A549 (cell line): Measurements from ENCODE around the gene SHANK1. TPM values are rescaled to one million over a fixed set of nuclear protein-coding genes. Genes with fewer than 3 reads are reported as not detected.

Source experiments
- CHD2 ChIP-seq: fragments of 150-350 bp; IDR thresholded peaks from 2 replicates; pipeline ENCODE4 v1.6.1; 2014; ENCODE audit warnings: low read length; ENCODE audit not compliant: partially characterized antibody
- CHD4 ChIP-seq: fragments of 200-600 bp; sonication (generic); IDR thresholded peaks from 2 replicates; pipeline ENCODE4 v1.6.1; 2016; ENCODE audit warnings: antibody characterized with exemption, mild to moderate bottlenecking, borderline replicate concordance
- EHF ChIP-seq: fragments of 250-450 bp; sonication (Bioruptor Pico); IDR thresholded peaks from 2 replicates; pipeline ENCODE4 v1.5.0; 2020; ENCODE audit warnings: mild to moderate bottlenecking
- ESRRA ChIP-seq: fragments of 150-350 bp; IDR thresholded peaks from 2 replicates; pipeline ENCODE4 v1.6.1; 2014; ENCODE audit warnings: mild to moderate bottlenecking, low read length, borderline replicate concordance
- FOXS1 ChIP-seq: fragments of 250-450 bp; sonication (Bioruptor Pico); IDR thresholded peaks from 2 replicates; pipeline ENCODE4 v1.5.0; 2020; ENCODE audit warnings: mild to moderate bottlenecking, moderate library complexity
- HOXB13 ChIP-seq: fragments of 250-450 bp; sonication (Bioruptor Pico); IDR thresholded peaks from 2 replicates; pipeline ENCODE4 v1.5.0; 2020; ENCODE audit warnings: low read depth, mild to moderate bottlenecking, moderate library complexity
- JUNB ChIP-seq: fragments of >200 bp; sonication (Bioruptor Twin); formaldehyde crosslinking; IDR thresholded peaks from 2 replicates; pipeline ENCODE4 v1.6.1; 2016
- KDM1A ChIP-seq: fragments of 200-600 bp; sonication (generic); IDR thresholded peaks from 2 replicates; pipeline ENCODE4 v1.6.1; 2016; ENCODE audit warnings: low read depth, mild to moderate bottlenecking
- KDM5A ChIP-seq: fragments of 200-600 bp; sonication (generic); IDR thresholded peaks from 2 replicates; pipeline ENCODE4 v1.6.1; 2016; ENCODE audit warnings: antibody characterized with exemption, mild to moderate bottlenecking
- MAFK ChIP-seq: fragments of 450-650 bp; IDR thresholded peaks from 2 replicates; pipeline ENCODE4 v1.6.1; 2014; ENCODE audit not compliant: partially characterized antibody
- MAZ ChIP-seq: fragments of 150-350 bp; IDR thresholded peaks from 2 replicates; pipeline ENCODE4 v1.6.1; 2014; ENCODE audit warnings: antibody characterized with exemption, low read depth, low read length, borderline replicate concordance
- NFE2L2 ChIP-seq: fragments of 150-350 bp; conservative IDR thresholded peaks from 2 replicates; pipeline ENCODE4 v1.6.1; 2014; ENCODE audit warnings: low read length
- NR3C1 ChIP-seq: fragments of >200 bp; sonication (Bioruptor Twin); formaldehyde crosslinking; IDR thresholded peaks from 3 replicates; pipeline ENCODE4 v1.6.1; 2017
- RAD21 ChIP-seq, 2 experiments: fragments of >200 bp in 1 of 2; sonication (Bioruptor Twin) in 1 of 2; formaldehyde crosslinking in 1 of 2; IDR thresholded peaks in 1 of 2; conservative IDR thresholded peaks in 1 of 2; 2 replicates in 1 of 2; 3 replicates in 1 of 2; pipeline ENCODE4 v1.6.1; 2012 to 2018; ENCODE audit warnings: inconsistent platforms in 1 of 2
- RARB ChIP-seq: fragments of 250-450 bp; sonication (Bioruptor Pico); IDR thresholded peaks from 2 replicates; pipeline ENCODE4 v1.8.0; 2021; ENCODE audit warnings: mild to moderate bottlenecking, moderate library complexity
- RCOR1 ChIP-seq: fragments of 150-350 bp; IDR thresholded peaks from 2 replicates; pipeline ENCODE4 v1.6.1; 2014; ENCODE audit warnings: antibody characterized with exemption, low read length, low read depth
- RFX5 ChIP-seq: fragments of 450-650 bp; IDR thresholded peaks from 2 replicates; pipeline ENCODE4 v1.7.1; 2014; ENCODE audit warnings: antibody characterized with exemption, mild to moderate bottlenecking, moderate library complexity
- RNF2 ChIP-seq: fragments of 200-600 bp; sonication (generic); IDR thresholded peaks from 2 replicates; pipeline ENCODE4 v1.6.1; 2016; ENCODE audit warnings: low read depth, mild to moderate bottlenecking, antibody characterized with exemption, moderate library complexity, borderline replicate concordance
- SMC3 ChIP-seq: fragments of >200 bp; sonication (Bioruptor Twin); formaldehyde crosslinking; IDR thresholded peaks from 3 replicates; pipeline ENCODE4 v1.6.1; 2018; ENCODE audit warnings: inconsistent platforms
- TFCP2L1 ChIP-seq: fragments of 250-450 bp; sonication (Bioruptor Pico); IDR thresholded peaks from 2 replicates; pipeline ENCODE4 v1.5.0; 2021; ENCODE audit warnings: mild to moderate bottlenecking
- ZC3H11A ChIP-seq: fragments of 450-650 bp; IDR thresholded peaks from 2 replicates; pipeline ENCODE4 v1.6.1; 2014; ENCODE audit warnings: antibody characterized with exemption, mild to moderate bottlenecking
- ZFP36 ChIP-seq: fragments of 450-650 bp; IDR thresholded peaks from 2 replicates; pipeline ENCODE4 v1.6.1; 2014; ENCODE audit warnings: borderline replicate concordance; ENCODE audit not compliant: partially characterized antibody
- polyA plus RNA-seq, 4 experiments: library from polyadenylated mRNA; depleted of rRNA in 3 of 4; stranded (reverse); fragments of >200 nt; fragmentation: RNase III in 1 of 4; extraction: RNeasy Plus Mini Kit Qiagen cat#74134 plus additional on column Dnase treatment in 1 of 4; gene quantifications; 2 replicates in 3 of 4; 3 replicates in 1 of 4; pipeline ENCODE4 v1.2.3, GENCODE V29; 2011 to 2017
- TF ChIP-seq, protein P1 (sequence below): fragments of 200-600 bp; sonication (generic); IDR thresholded peaks from 2 replicates; pipeline ENCODE4 v1.6.1; 2016; ENCODE audit warnings: antibody characterized with exemption, mild to moderate bottlenecking, moderate library complexity
- TF ChIP-seq, protein P2 (sequence below): fragments of 250-450 bp; sonication (Bioruptor Pico); IDR thresholded peaks from 2 replicates; pipeline ENCODE4 v1.5.0; 2020; ENCODE audit warnings: low read depth, mild to moderate bottlenecking, moderate library complexity
- TF ChIP-seq, protein P3 (sequence below): IDR thresholded peaks from 2 replicates; pipeline ENCODE4 v1.6.1; 2012
- TF ChIP-seq, protein P4 (sequence below): fragments of 250-450 bp; sonication (Bioruptor Pico); IDR thresholded peaks from 2 replicates; pipeline ENCODE4 v1.5.0; 2021; ENCODE audit warnings: mild to moderate bottlenecking, moderate library complexity, borderline replicate concordance

Gene SHANK1
- polyA plus RNA-seq, 2 of the 4 experiments (the other 2 are of a cell fraction): 0.04 to 0.17 TPM

DNA sequence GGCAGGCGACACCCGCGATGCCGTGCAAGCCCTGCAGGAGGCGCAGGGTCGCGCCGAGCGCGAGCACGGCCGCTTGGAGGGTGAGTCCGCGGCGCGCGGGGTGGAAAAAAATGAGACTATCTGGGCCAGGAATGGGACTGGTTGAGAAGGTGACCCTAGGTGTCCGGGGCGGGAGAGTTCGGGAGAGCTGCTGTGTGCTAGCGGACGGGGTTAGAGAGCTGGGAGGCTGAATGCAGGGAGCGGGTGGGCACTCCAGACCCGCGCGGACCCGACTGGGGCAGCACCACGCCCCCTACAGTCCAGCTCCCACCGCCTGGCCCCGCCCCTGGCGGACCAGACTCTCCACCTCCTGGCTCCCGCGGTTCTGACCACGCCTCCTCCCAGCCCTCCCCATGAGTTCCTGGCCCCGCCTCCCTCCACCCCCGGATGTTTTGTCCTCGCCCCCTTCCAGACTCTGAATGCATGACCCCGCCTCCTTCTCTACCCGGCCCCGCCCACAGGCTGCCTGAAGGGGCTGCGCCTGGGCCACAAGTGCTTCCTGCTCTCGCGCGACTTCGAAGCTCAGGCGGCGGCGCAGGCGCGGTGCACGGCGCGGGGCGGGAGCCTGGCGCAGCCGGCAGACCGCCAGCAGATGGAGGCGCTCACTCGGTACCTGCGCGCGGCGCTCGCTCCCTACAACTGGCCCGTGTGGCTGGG, 5.1 kb upstream of the SHANK1 start (continued):
- no peak for TF ChIP-seq MAFK
- peak; percentile 92 for TF ChIP-seq CHD2
- TF ChIP-seq RCOR1: no peak
- no peak for TF ChIP-seq HOXB13 (CRISPR knock-in tag)
- peak; percentile 53; the same call in 1 of the 2 replicates for TF ChIP-seq MAZ
- TF ChIP-seq, protein P1, sequence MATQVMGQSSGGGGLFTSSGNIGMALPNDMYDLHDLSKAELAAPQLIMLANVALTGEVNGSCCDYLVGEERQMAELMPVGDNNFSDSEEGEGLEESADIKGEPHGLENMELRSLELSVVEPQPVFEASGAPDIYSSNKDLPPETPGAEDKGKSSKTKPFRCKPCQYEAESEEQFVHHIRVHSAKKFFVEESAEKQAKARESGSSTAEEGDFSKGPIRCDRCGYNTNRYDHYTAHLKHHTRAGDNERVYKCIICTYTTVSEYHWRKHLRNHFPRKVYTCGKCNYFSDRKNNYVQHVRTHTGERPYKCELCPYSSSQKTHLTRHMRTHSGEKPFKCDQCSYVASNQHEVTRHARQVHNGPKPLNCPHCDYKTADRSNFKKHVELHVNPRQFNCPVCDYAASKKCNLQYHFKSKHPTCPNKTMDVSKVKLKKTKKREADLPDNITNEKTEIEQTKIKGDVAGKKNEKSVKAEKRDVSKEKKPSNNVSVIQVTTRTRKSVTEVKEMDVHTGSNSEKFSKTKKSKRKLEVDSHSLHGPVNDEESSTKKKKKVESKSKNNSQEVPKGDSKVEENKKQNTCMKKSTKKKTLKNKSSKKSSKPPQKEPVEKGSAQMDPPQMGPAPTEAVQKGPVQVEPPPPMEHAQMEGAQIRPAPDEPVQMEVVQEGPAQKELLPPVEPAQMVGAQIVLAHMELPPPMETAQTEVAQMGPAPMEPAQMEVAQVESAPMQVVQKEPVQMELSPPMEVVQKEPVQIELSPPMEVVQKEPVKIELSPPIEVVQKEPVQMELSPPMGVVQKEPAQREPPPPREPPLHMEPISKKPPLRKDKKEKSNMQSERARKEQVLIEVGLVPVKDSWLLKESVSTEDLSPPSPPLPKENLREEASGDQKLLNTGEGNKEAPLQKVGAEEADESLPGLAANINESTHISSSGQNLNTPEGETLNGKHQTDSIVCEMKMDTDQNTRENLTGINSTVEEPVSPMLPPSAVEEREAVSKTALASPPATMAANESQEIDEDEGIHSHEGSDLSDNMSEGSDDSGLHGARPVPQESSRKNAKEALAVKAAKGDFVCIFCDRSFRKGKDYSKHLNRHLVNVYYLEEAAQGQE: peak; percentile 84
- no peak for TF ChIP-seq RFX5
- TF ChIP-seq TFCP2L1 (CRISPR knock-in tag): peak; percentile 80; the same call in 1 of the 2 replicates
- TF ChIP-seq CHD4: no peak
- TF ChIP-seq RAD21 (conservative IDR thresholded peaks at IDR 0.05 in 1 of 2, IDR thresholded peaks at IDR 0.05 in 1 of 2): peak; percentile 47 to 57; a peak in 3 of 5 replicates
- no peak for TF ChIP-seq KDM1A
- peak; percentile 84 for TF ChIP-seq SMC3
- no peak for TF ChIP-seq NFE2L2
- no peak for TF ChIP-seq JUNB
- TF ChIP-seq RARB: no peak
- TF ChIP-seq KDM5A: no peak
- no peak for TF ChIP-seq ESRRA
- no peak for TF ChIP-seq NR3C1
- no peak for TF ChIP-seq FOXS1 (CRISPR knock-in tag)
- TF ChIP-seq, protein P2, sequence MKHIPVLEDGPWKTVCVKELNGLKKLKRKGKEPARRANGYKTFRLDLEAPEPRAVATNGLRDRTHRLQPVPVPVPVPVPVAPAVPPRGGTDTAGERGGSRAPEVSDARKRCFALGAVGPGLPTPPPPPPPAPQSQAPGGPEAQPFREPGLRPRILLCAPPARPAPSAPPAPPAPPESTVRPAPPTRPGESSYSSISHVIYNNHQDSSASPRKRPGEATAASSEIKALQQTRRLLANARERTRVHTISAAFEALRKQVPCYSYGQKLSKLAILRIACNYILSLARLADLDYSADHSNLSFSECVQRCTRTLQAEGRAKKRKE (CRISPR knock-in tag): no peak
- TF ChIP-seq, protein P3, sequence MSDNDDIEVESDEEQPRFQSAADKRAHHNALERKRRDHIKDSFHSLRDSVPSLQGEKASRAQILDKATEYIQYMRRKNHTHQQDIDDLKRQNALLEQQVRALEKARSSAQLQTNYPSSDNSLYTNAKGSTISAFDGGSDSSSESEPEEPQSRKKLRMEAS: no peak
- TF ChIP-seq EHF (CRISPR knock-in tag): no peak
- no peak for TF ChIP-seq RNF2
- TF ChIP-seq ZC3H11A: no peak
- TF ChIP-seq ZFP36: no peak
- TF ChIP-seq, protein P4, sequence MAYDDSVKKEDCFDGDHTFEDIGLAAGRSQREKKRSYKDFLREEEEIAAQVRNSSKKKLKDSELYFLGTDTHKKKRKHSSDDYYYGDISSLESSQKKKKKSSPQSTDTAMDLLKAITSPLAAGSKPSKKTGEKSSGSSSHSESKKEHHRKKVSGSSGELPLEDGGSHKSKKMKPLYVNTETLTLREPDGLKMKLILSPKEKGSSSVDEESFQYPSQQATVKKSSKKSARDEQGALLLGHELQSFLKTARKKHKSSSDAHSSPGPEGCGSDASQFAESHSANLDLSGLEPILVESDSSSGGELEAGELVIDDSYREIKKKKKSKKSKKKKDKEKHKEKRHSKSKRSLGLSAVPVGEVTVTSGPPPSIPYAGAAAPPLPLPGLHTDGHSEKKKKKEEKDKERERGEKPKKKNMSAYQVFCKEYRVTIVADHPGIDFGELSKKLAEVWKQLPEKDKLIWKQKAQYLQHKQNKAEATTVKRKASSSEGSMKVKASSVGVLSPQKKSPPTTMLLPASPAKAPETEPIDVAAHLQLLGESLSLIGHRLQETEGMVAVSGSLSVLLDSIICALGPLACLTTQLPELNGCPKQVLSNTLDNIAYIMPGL (CRISPR knock-in tag): no peak
- TF ChIP-seq, all 56 proteins: peak for 13
